Measurements from ENCODE around the gene TSHZ2. TPM values are rescaled to one million over a fixed set of nuclear protein-coding genes. Genes with fewer than 3 reads are reported as not detected.

Gene TSHZ2
- total RNA-seq, 4 donors from 2014 or later = 1.0 to 3.5 (median 2.8) TPM

DNA sequence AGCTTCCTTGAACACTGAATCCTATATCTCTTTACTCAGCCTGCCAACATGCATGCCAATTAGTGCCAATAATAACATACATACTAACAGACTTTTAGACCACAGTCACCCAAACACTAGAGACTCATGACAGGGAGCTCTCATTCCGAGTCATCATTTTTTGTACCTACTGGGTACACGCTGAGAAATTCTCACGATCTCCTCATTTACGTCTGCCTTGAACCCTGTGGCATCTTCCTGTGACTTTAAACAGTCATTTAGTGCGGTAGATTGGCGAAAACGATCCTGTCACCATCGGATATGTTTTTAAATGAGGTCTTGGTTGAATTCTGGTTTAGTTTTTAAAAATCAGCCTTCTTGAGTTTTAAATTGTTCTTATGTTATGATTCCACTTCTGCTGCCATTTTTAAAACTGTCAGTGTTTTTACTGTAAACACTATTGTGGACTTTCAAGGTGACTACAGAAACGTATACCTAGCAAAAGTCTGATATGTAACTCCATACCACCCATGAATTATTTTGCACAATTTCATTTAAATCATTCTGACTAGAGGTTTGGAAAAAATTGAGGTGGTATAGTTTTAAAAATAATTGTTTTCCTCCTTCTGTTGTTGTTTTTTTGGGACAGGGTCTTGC lies 275.4 kb downstream of the TSHZ2 start:
- TF ChIP-seq, protein P1, sequence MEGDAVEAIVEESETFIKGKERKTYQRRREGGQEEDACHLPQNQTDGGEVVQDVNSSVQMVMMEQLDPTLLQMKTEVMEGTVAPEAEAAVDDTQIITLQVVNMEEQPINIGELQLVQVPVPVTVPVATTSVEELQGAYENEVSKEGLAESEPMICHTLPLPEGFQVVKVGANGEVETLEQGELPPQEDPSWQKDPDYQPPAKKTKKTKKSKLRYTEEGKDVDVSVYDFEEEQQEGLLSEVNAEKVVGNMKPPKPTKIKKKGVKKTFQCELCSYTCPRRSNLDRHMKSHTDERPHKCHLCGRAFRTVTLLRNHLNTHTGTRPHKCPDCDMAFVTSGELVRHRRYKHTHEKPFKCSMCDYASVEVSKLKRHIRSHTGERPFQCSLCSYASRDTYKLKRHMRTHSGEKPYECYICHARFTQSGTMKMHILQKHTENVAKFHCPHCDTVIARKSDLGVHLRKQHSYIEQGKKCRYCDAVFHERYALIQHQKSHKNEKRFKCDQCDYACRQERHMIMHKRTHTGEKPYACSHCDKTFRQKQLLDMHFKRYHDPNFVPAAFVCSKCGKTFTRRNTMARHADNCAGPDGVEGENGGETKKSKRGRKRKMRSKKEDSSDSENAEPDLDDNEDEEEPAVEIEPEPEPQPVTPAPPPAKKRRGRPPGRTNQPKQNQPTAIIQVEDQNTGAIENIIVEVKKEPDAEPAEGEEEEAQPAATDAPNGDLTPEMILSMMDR (IDR thresholded peaks at IDR 0.05 in 4 of 5, conservative IDR thresholded peaks at IDR 0.05 in 1 of 5) = no peak
- no peak for TF ChIP-seq POLR2A (IDR thresholded peaks at IDR 0.05)
- ATAC-seq (no peak), DNase-seq (no peak)
- Histone ChIP-seq H3K9me3 (no peaks in the 10 kb centered on the region), H3K4me3 (no peak overlapping the region), H3K27ac (no peak overlapping the region), H3K36me3 (no peaks in the 10 kb centered on the region), H3K4me1 (no peaks in the 10 kb centered on the region), H3K27me3 (no peaks in the 10 kb centered on the region)
- in situ Hi-C loops (cut with MboI; ENCODE audit: low sequenced_read_pairs in 4 of 4) = no loop called here
- intact Hi-C loops (cut with DNase I; ENCODE audit: low total_unique reads) = no loop called here

- in situ Hi-C loops (cut with MboI; ENCODE audit: low sequenced_read_pairs in 4 of 4) (no loop called here), intact Hi-C loops (cut with DNase I; ENCODE audit: low total_unique reads) (no loop called here)
- Histone ChIP-seq H3K36me3 (no peaks in the 10 kb centered on the region), H3K4me1 (no peaks in the 10 kb centered on the region), H3K4me3 (no peak overlapping the region), H3K9me3 (no peaks in the 10 kb centered on the region), H3K27me3 (no peaks in the 10 kb centered on the region), H3K27ac (no peak overlapping the region)
- TF ChIP-seq POLR2A (IDR thresholded peaks at IDR 0.05) = no peak
- TF ChIP-seq, protein P1 (IDR thresholded peaks at IDR 0.05 in 4 of 5, conservative IDR thresholded peaks at IDR 0.05 in 1 of 5) = no peak
- DNase-seq = no peak
- no peak for ATAC-seq
Observed at GRCh38 chr20:53250456-53250855, 278.3 kb downstream of the TSHZ2 start.

GRCh38 chr20:53252002-53252401 lies 279.8 kb downstream of the TSHZ2 start:
- Histone ChIP-seq H3K4me3 (no peak overlapping the region), H3K4me1 (no peaks in the 10 kb centered on the region), H3K27ac (no peak overlapping the region), H3K36me3 (no peaks in the 10 kb centered on the region), H3K9me3 (no peaks in the 10 kb centered on the region), H3K27me3 (no peaks in the 10 kb centered on the region)
- in situ Hi-C loops (cut with MboI; ENCODE audit: low sequenced_read_pairs in 4 of 4) = no loop called here
- intact Hi-C loops (cut with DNase I; ENCODE audit: low total_unique reads) = no loop called here
- DNase-seq = no peak
- TF ChIP-seq, protein P1 (IDR thresholded peaks at IDR 0.05 in 4 of 5, conservative IDR thresholded peaks at IDR 0.05 in 1 of 5) = no peak
- no peak for TF ChIP-seq POLR2A (IDR thresholded peaks at IDR 0.05)
- ATAC-seq = no peak

GRCh38 chr20:53253668-53254067 lies 281.5 kb downstream of the TSHZ2 start:
- in situ Hi-C loops (cut with MboI; ENCODE audit: low sequenced_read_pairs in 4 of 4) = no loop called here
- Histone ChIP-seq H3K27me3 (no peaks in the 10 kb centered on the region), H3K36me3 (no peaks in the 10 kb centered on the region), H3K9me3 (no peaks in the 10 kb centered on the region), H3K4me1 (no peaks in the 10 kb centered on the region), H3K27ac (no peak overlapping the region), H3K4me3 (no peak overlapping the region)
- TF ChIP-seq, protein P1 (IDR thresholded peaks at IDR 0.05 in 4 of 5, conservative IDR thresholded peaks at IDR 0.05 in 1 of 5) = no peak
- no peak for TF ChIP-seq POLR2A (IDR thresholded peaks at IDR 0.05)
- intact Hi-C loops (cut with DNase I; ENCODE audit: low total_unique reads) = no loop called here
- DNase-seq (no peak), ATAC-seq (no peak)
